Measurements from ENCODE around the gene STK11.

Gene STK11

GRCh38 chr19:1226227-1226518 lies 20.6 kb downstream of the STK11 start:
- DNase-seq (ENCODE audit: low read depth, low spot score): no peak

- DNase-seq (ENCODE audit: low read depth, low spot score): no peak
Measured at GRCh38 chr19:1226522-1227303, 21.1 kb downstream of the STK11 start.

- no peak for DNase-seq (ENCODE audit: low read depth, low spot score)
Measured at GRCh38 chr19:1227304-1228054, 21.9 kb downstream of the STK11 start.

GRCh38 chr19:1228161-1228957 lies 22.8 kb downstream of the STK11 start:
- DNase-seq (ENCODE audit: low read depth, low spot score): no peak

- no peak for DNase-seq (ENCODE audit: low read depth, low spot score)
Measured at GRCh38 chr19:1229056-1229923, 23.7 kb downstream of the STK11 start.

GRCh38 chr19:1229924-1230782 lies 24.6 kb downstream of the STK11 start:
- DNase-seq (ENCODE audit: low read depth, low spot score): no peak

GRCh38 chr19:1230783-1231489 lies 25.4 kb downstream of the STK11 start:
- DNase-seq (ENCODE audit: low read depth, low spot score): no peak

GRCh38 chr19:1231729-1232637 lies 26.4 kb downstream of the STK11 start:
- no peak for DNase-seq (ENCODE audit: low read depth, low spot score)

GRCh38 chr19:1232652-1233072 lies 27.1 kb downstream of the STK11 start:
- DNase-seq (ENCODE audit: low read depth, low spot score): peak; percentile 80

GRCh38 chr19:1233115-1233667 lies 27.6 kb downstream of the STK11 start:
- DNase-seq (ENCODE audit: low read depth, low spot score): no peak

- DNase-seq (ENCODE audit: low read depth, low spot score): no peak
Measured at GRCh38 chr19:1234051-1234954, 28.7 kb downstream of the STK11 start.

- no peak for DNase-seq (ENCODE audit: low read depth, low spot score)
Measured at GRCh38 chr19:1234955-1235380, 29.4 kb downstream of the STK11 start.

- peak; percentile 70 for DNase-seq (ENCODE audit: low read depth, low spot score)
Measured at GRCh38 chr19:1235625-1236538, 30.3 kb downstream of the STK11 start.

GRCh38 chr19:1236576-1236975 lies 31.0 kb downstream of the STK11 start:
- peak; percentile 39 for DNase-seq (ENCODE audit: low read depth, low spot score)

GRCh38 chr19:1237027-1237659 lies 31.6 kb downstream of the STK11 start:
- DNase-seq (ENCODE audit: low read depth, low spot score): peak; percentile 59
